Mucosa of descending colon (tissue), 3 donors: ENCODE data around the gene GAL. TPM values are rescaled to one million over a fixed set of nuclear protein-coding genes. Genes with fewer than 3 reads are reported as not detected.
A peak's percentile ranks its signal among the peaks of the same experiment; 100 is the strongest.

Experiments
- ATAC-seq: fragments of 200-7000 bp; cut with Tn5 transposase; one replicate; pipeline ENCODE4 v1.9.1; 2020; ENCODE audit warnings: mild to moderate bottlenecking, moderate library complexity
- DNase-seq, 3 donors: peaks; one replicate each; pipeline ENCODE4 v3.0.0-alpha.2; 2020
- H3K36me3 ChIP-seq: fragments of 200-600 bp; one replicate; pipeline ENCODE4 v1.8.0; 2021; ENCODE audit warnings: low read depth, mild to moderate bottlenecking
- H3K4me1 ChIP-seq: fragments of 200-600 bp; one replicate; pipeline ENCODE4 v1.8.0; 2021; ENCODE audit warnings: low read depth, mild to moderate bottlenecking
- H3K4me3 ChIP-seq: fragments of 200-600 bp; one replicate; pipeline ENCODE4 v1.8.0; 2021; ENCODE audit warnings: mild to moderate bottlenecking
- H3K9me3 ChIP-seq: fragments of 200-600 bp; one replicate; pipeline ENCODE4 v1.8.0; 2021; ENCODE audit warnings: mild to moderate bottlenecking
- CTCF ChIP-seq: fragments of 200-600 bp; IDR thresholded peaks from one replicate; pipeline ENCODE4 v1.8.0; 2022; ENCODE audit warnings: antibody characterized with exemption, mild to moderate bottlenecking
- intact Hi-C, 2 donors: fragments of 100-400 bp; cut with DNase I in 1 of 2; cut with micrococcal nuclease in 1 of 2; formaldehyde crosslinking; loops; one replicate each; pipeline versions ENCODE4 v1.11.0 to v1.11.1; 2022; cut with DNase I, micrococcal nuclease
- total RNA-seq, 3 donors: library from RNA; stranded (reverse); fragmentation: NEBNext Ultra II Directional in 2 of 3; extraction: Animal tissue kit (Norgen Biotek cat#: 25700) in 2 of 3; gene quantifications; one replicate each; pipeline versions ENCODE4 v1.2.1 to v1.2.4, GENCODE V29; 2021 to 2023
- donor health status: DM: no; HTN: no; CAD: no; lungs with moderate emphysema.
- donor health status: DM: no; HTN: no; CAD: no.
- donor health status: DM: no; HTN: yes; CAD: no.

GAL gene
- total RNA-seq, 3 donors from 2014 or later = 1.5 to 8.4 (median 2.4) TPM

GRCh38 chr11:68665436-68665835 is 18.9 kb upstream of the GAL start:
- H3K4me1 ChIP-seq = no peaks in the 10 kb centered on the region
- intact Hi-C loops = no loop called here
- no peak for TF ChIP-seq CTCF
- DNase-seq (peak in 1 of 3 donors; percentile 1), ATAC-seq (no peak)
- H3K36me3 ChIP-seq = no peaks in the 10 kb centered on the region
- no peak overlapping the region for H3K4me3 ChIP-seq
- H3K9me3 ChIP-seq = no peaks in the 10 kb centered on the region

GRCh38 chr11:68666849-68667248 is 17.5 kb upstream of the GAL start:
- Histone ChIP-seq H3K9me3 (no peaks in the 10 kb centered on the region), H3K4me1 (no peaks in the 10 kb centered on the region), H3K4me3 (no peak overlapping the region), H3K36me3 (no peaks in the 10 kb centered on the region)
- DNase-seq (no peak), ATAC-seq (no peak)
- intact Hi-C loops = no loop called here
- TF ChIP-seq CTCF = no peak

- no peak overlapping the region for H3K4me3 ChIP-seq
- ATAC-seq (no peak), DNase-seq (peak in 2 of 3 donors; percentile 6 to 30)
- no peak for TF ChIP-seq CTCF
- intact Hi-C loops = no loop called here
- H3K4me1 ChIP-seq = no peaks in the 10 kb centered on the region
- no peaks in the 10 kb centered on the region for H3K36me3 ChIP-seq
- H3K9me3 ChIP-seq = no peaks in the 10 kb centered on the region
These were observed 16.5 kb upstream of the GAL start for GRCh38 chr11:68667511-68668500.

- intact Hi-C loops = no loop called here
- ATAC-seq (no peak), DNase-seq (peak in 2 of 3 donors; percentile 7 to 22)
These were observed 14.8 kb upstream of the GAL start for GRCh38 chr11:68669301-68670090.

More at GRCh38 chr11:68669301-68670090, 14.8 kb upstream of the GAL start:
- H3K4me3 ChIP-seq = no peak overlapping the region
- H3K4me1 ChIP-seq = no peaks in the 10 kb centered on the region
- TF ChIP-seq CTCF = no peak
- H3K9me3 ChIP-seq = no peaks in the 10 kb centered on the region
- no peaks in the 10 kb centered on the region for H3K36me3 ChIP-seq
